Measurements from ENCODE around the gene NFIB.

The NFIB gene

GRCh38 chr9:14313951-14314423 lies at the start of gene NFIB:
TSS of gene NFIB (minus strand) at chr9:14314141. CDS start at chr9:14313511, 630 bp downstream.
- Histone ChIP-seq H3K36me3 (no peaks in the 10 kb centered on the region), H4K20me1 (no peaks in the 10 kb centered on the region), H3K4me2 (no peak within 1 kb of the TSS), H3K4me1 (peaks cover 4 to 26% (median 6%) of the 10 kb centered on the region in 10 experiments; a peak in 12 of 20 replicates), H3K27me3 (no peaks in the 10 kb centered on the region), H3K27ac (no peak within 1 kb of the TSS), H3K4me3 (no peak within 1 kb of the TSS), H3K9me3 (replicated peaks in 1 of 11) (peaks cover 18 to 36% (median 32%) of the 10 kb centered on the region in 11 experiments), H3K9ac (no peak within 1 kb of the TSS)
- no peak for TF ChIP-seq Cebpa-rat (IDR thresholded peaks at IDR 0.05)

- Histone ChIP-seq H3K27me3 (no peaks in the 10 kb centered on the region), H4K20me1 (no peaks in the 10 kb centered on the region), H3K9me3 (replicated peaks in 1 of 11) (no peaks in the 10 kb centered on the region), H3K9ac (no peak overlapping the region), H3K27ac (no peak overlapping the region), H3K36me3 (no peaks in the 10 kb centered on the region), H3K4me3 (no peak overlapping the region), H3K4me1 (peaks cover 12 to 18% (median 14%) of the 10 kb centered on the region in 10 experiments), H3K4me2 (no peak overlapping the region)
- TF ChIP-seq Cebpa-rat (IDR thresholded peaks at IDR 0.05): no peak
Observed at GRCh38 chr9:14362175-14362574, 48.2 kb upstream of the NFIB start.

- no peaks in the 10 kb centered on the region for H3K9me3 ChIP-seq (replicated peaks in 1 of 11)
- H3K27ac ChIP-seq: no peak overlapping the region
- TF ChIP-seq Cebpa-rat (IDR thresholded peaks at IDR 0.05): no peak
- H3K27me3 ChIP-seq: no peaks in the 10 kb centered on the region
- no peaks in the 10 kb centered on the region for H3K36me3 ChIP-seq
- no peak overlapping the region for H3K9ac ChIP-seq
- H4K20me1 ChIP-seq: no peaks in the 10 kb centered on the region
- no peak overlapping the region for H3K4me2 ChIP-seq
- H3K4me3 ChIP-seq: no peak overlapping the region
- peaks cover 4 to 10% (median 6%) of the 10 kb centered on the region in 10 experiments for H3K4me1 ChIP-seq
Observed at GRCh38 chr9:14361074-14361473, 47.1 kb upstream of the NFIB start.

- Histone ChIP-seq H3K4me1 (peaks cover 0 to 6% (median 0%) of the 10 kb centered on the region in 10 experiments; a peak in 1 of 20 replicates), H3K36me3 (no peaks in the 10 kb centered on the region)
- TF ChIP-seq Cebpa-rat (IDR thresholded peaks at IDR 0.05): no peak
Observed at GRCh38 chr9:14358523-14358922, 44.6 kb upstream of the NFIB start.

GRCh38 chr9:14356351-14357265 lies 42.7 kb upstream of the NFIB start:
- no peak for TF ChIP-seq Cebpa-rat (IDR thresholded peaks at IDR 0.05)

More at GRCh38 chr9:14358523-14358922, 44.6 kb upstream of the NFIB start:
- Histone ChIP-seq H3K9ac (no peak overlapping the region), H3K27me3 (peaks cover 0 to 9% (median 0%) of the 10 kb centered on the region in 11 experiments; a peak in 5 of 22 replicates), H3K4me3 (no peak overlapping the region), H3K27ac (no peak overlapping the region), H3K9me3 (replicated peaks in 1 of 11) (no peaks in the 10 kb centered on the region), H3K4me2 (peak overlapping the region in 2 of 11 experiments; percentile 24 to 39; a peak in 3 of 22 replicates), H4K20me1 (no peaks in the 10 kb centered on the region)

GRCh38 chr9:14354201-14354600 lies 40.3 kb upstream of the NFIB start:
- no peak overlapping the region for H3K27ac ChIP-seq
- H3K4me3 ChIP-seq: no peak overlapping the region
- no peak overlapping the region for H3K9ac ChIP-seq
- H3K4me2 ChIP-seq: no peak overlapping the region
- H3K36me3 ChIP-seq: no peaks in the 10 kb centered on the region
- 0 out of 22 replicates have a peak, but pooled peaks cover 0 to under 1% (median 0%) of the 10 kb centered on the region in 11 experiments for H3K9me3 ChIP-seq (replicated peaks in 1 of 11)
- TF ChIP-seq Cebpa-rat (IDR thresholded peaks at IDR 0.05): no peak
- peaks cover 0 to 14% (median 9%) of the 10 kb centered on the region in 11 experiments; a peak in 9 of 22 replicates for H4K20me1 ChIP-seq
- H3K27me3 ChIP-seq: peaks cover 28 to 42% (median 33%) of the 10 kb centered on the region in 11 experiments
- H3K4me1 ChIP-seq: peaks cover 7 to 15% (median 9%) of the 10 kb centered on the region in 10 experiments; a peak in 16 of 20 replicates

More at GRCh38 chr9:14356351-14357265, 42.7 kb upstream of the NFIB start:
- Histone ChIP-seq H4K20me1 (0 out of 22 replicates have a peak, but pooled peaks cover 0 to 3% (median 0%) of the 10 kb centered on the region in 11 experiments), H3K4me1 (peaks cover 0 to 6% (median 0%) of the 10 kb centered on the region in 10 experiments; a peak in 1 of 20 replicates), H3K27me3 (peaks cover 4 to 18% (median 9%) of the 10 kb centered on the region in 11 experiments), H3K4me2 (no peak overlapping the region), H3K27ac (no peak overlapping the region), H3K4me3 (no peak overlapping the region), H3K36me3 (no peaks in the 10 kb centered on the region), H3K9me3 (replicated peaks in 1 of 11) (no peaks in the 10 kb centered on the region), H3K9ac (no peak overlapping the region)

GRCh38 chr9:14353222-14354056 lies 39.5 kb upstream of the NFIB start:
- H3K9ac ChIP-seq: no peak overlapping the region
- no peak overlapping the region for H3K27ac ChIP-seq
- peak overlapping the region in 2 of 11 experiments; percentile 40 to 41; a peak in 3 of 22 replicates for H3K4me2 ChIP-seq
- H3K9me3 ChIP-seq (replicated peaks in 1 of 11): 0 out of 22 replicates have a peak, but pooled peaks cover 0 to 3% (median 0%) of the 10 kb centered on the region in 11 experiments
- no peak overlapping the region for H3K4me3 ChIP-seq
- H3K36me3 ChIP-seq: no peaks in the 10 kb centered on the region
- peaks cover 14 to 19% (median 17%) of the 10 kb centered on the region in 10 experiments; a peak in 18 of 20 replicates for H3K4me1 ChIP-seq
- peaks cover 0 to 21% (median 12%) of the 10 kb centered on the region in 11 experiments; a peak in 9 of 22 replicates for H4K20me1 ChIP-seq
- no peak for TF ChIP-seq Cebpa-rat (IDR thresholded peaks at IDR 0.05)
- peaks cover 35 to 49% (median 40%) of the 10 kb centered on the region in 11 experiments for H3K27me3 ChIP-seq

- H3K9ac ChIP-seq: no peak overlapping the region
- TF ChIP-seq Cebpa-rat (IDR thresholded peaks at IDR 0.05): no peak
- no peak overlapping the region for H3K4me3 ChIP-seq
- H3K9me3 ChIP-seq (replicated peaks in 1 of 11): peaks cover 5 to 11% (median 7%) of the 10 kb centered on the region in 11 experiments
- H3K27ac ChIP-seq: no peak overlapping the region
- peaks cover 0 to 29% (median 12%) of the 10 kb centered on the region in 11 experiments; a peak in 9 of 22 replicates for H4K20me1 ChIP-seq
- no peaks in the 10 kb centered on the region for H3K36me3 ChIP-seq
- H3K27me3 ChIP-seq: peaks cover 45 to 59% (median 50%) of the 10 kb centered on the region in 11 experiments
- peaks cover 16 to 24% (median 21%) of the 10 kb centered on the region in 10 experiments; a peak in 18 of 20 replicates for H3K4me1 ChIP-seq
- H3K4me2 ChIP-seq: no peak overlapping the region
Observed at GRCh38 chr9:14352503-14352902, 38.6 kb upstream of the NFIB start.

All from BLaER1 treated with 17β-estradiol and CSF1 and Interleukin-3, amounts not matched to agents 10 nM and 100 nM (cell line).